ENCODE data around the gene SYPL1.

- TF ChIP-seq CTCF (tag by site-specific recombination; IDR thresholded peaks at IDR 0.05) (no peak), ZNF121 (tag by site-specific recombination; IDR thresholded peaks at IDR 0.05) (no peak)
Measured at GRCh38 chr7:106047818-106048705, 64.0 kb downstream of the SYPL1 start.

Measured in HEK293 (cell line).